ENCODE data around the gene RNF207.

DNA sequence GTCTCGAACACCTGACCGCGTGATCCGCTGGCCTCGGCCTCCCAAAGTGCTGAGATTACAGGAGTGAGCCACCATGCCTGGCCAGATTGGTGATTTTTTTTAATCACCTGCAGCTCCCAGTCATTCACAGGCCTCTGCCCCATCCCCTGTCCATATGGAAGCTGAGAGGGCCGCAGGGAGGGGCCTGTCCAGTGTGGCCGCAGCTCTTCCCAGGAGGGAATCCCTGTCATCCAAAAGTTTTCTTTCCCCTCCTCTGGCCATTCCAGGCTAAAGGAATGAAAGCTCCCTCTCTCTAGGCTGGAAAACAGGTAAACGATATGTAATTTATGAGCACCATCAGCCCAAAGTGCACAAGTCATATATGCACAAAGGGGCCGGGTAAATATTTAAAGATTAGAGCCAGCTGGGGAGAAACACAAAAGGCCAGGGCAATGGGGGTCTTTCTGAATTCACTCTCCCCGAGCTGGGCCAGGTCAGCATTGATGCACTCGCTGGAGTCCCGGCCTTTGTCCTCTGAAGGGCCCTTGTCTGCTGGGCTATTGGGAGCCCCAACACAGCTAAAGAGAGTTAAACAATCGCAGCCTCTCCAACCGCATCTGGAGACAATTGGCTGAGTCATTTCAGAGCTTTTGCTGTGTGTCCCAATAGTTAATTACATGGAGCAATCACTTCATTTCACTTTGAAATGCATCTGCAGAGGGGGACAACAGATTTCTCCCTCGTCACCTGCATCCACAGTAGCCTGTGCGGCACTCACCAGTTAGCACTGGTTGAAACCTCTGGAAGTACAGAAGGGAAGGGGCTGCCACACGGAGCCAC, 34.2 kb downstream of the RNF207 start:
- no peak for TF ChIP-seq POLR2A (IDR thresholded peaks at IDR 0.05; ENCODE audit: low read length)
- TF ChIP-seq GATA1 (IDR thresholded peaks at IDR 0.05; ENCODE audit: low read depth, low read length): no peak
